HEK293 (cell line): Measurements from ENCODE around the gene CCDC175.

Experiments
- CTCF ChIA-PET: fragments of 350-600 bp; formaldehyde crosslinking; extraction: SDS; loops from one replicate; lab custom pipeline; 2021; ENCODE audit warnings: antibody characterized with exemption; lab: Yijun Ruan, JAX
- POLR2A ChIA-PET: fragments of 300-600 bp; formaldehyde crosslinking; extraction: SDS; loops from one replicate; lab custom pipeline; 2020; ENCODE audit warnings: antibody characterized with exemption, inconsistent platforms; lab: Yijun Ruan, JAX
- H3K27ac ChIP-seq: fragments of 200-500 bp; sonication (Bioruptor generic); 2 replicates; pipeline ENCODE4 v1.5.1; 2014; ENCODE audit warnings: low read depth, low read length, control low read depth, inconsistent platforms; ENCODE audit errors: extremely low read depth
- H3K36me3 ChIP-seq, 2 experiments: fragments of 200-500 bp in 1 of 2; sonication (Bioruptor generic) in 1 of 2; 1 replicate in 1 of 2; 2 replicates in 1 of 2; pipeline ENCODE4 v1.5.1; 2014 to 2017; ENCODE audit warnings: inconsistent platforms in 2 of 2, low read length in 2 of 2; ENCODE audit not compliant: control insufficient read depth in 2 of 2, insufficient read depth in 1 of 2
- H3K4me1 ChIP-seq: fragments of 200-500 bp; sonication (Bioruptor generic); 2 replicates; pipeline ENCODE4 v1.5.1; 2014; ENCODE audit warnings: mild to moderate bottlenecking, low read length, inconsistent platforms; ENCODE audit not compliant: control insufficient read depth, insufficient read depth
- H3K4me3 ChIP-seq: 2 replicates; pipeline ENCODE4 v1.5.1; 2011; ENCODE audit warnings: low read depth, mild to moderate bottlenecking, control low read depth, low read length, moderate library complexity
- H3K9me3 ChIP-seq: fragments of 200-500 bp; sonication (Bioruptor generic); 2 replicates; pipeline ENCODE4 v1.5.1; 2014; ENCODE audit warnings: low read depth, low read length, inconsistent platforms; ENCODE audit not compliant: control insufficient read depth, insufficient read depth
- ATF2 ChIP-seq: fragments of 450-650 bp; formaldehyde crosslinking; IDR thresholded peaks from 2 replicates; pipeline ENCODE4 v1.5.1; 2016; ENCODE audit warnings: missing biosample characterization, missing genetic modification characterization, low read depth
- GLI4 ChIP-seq: fragments of 450-650 bp; formaldehyde crosslinking; IDR thresholded peaks from 2 replicates; pipeline ENCODE4 v1.5.1; 2016; ENCODE audit warnings: missing biosample characterization, missing genetic modification characterization
- MEIS1 ChIP-seq: sonication (generic); formaldehyde crosslinking; IDR thresholded peaks from 2 replicates; pipeline ENCODE4 v1.8.1; 2022; ENCODE audit warnings: missing genetic modification reagents, mild to moderate bottlenecking, borderline replicate concordance
- YY1 ChIP-seq: fragments of 450-650 bp; formaldehyde crosslinking; IDR thresholded peaks from 2 replicates; pipeline ENCODE4 v1.5.1; 2018; ENCODE audit warnings: missing biosample characterization, missing genetic modification characterization
- ZBTB10 ChIP-seq: fragments of 450-650 bp; formaldehyde crosslinking; IDR thresholded peaks from 2 replicates; pipeline ENCODE4 v1.5.1; 2016; ENCODE audit warnings: missing biosample characterization, missing genetic modification characterization
- ZBTB17 ChIP-seq: fragments of 450-650 bp; formaldehyde crosslinking; IDR thresholded peaks from 2 replicates; pipeline ENCODE4 v1.5.1; 2016; ENCODE audit warnings: missing biosample characterization, missing genetic modification characterization
- ZBTB6 ChIP-seq: fragments of 450-650 bp; formaldehyde crosslinking; IDR thresholded peaks from 2 replicates; pipeline ENCODE4 v1.5.1; 2017; ENCODE audit warnings: missing biosample characterization, missing genetic modification characterization
- ZNF10 ChIP-seq: fragments of 450-650 bp; formaldehyde crosslinking; IDR thresholded peaks from 2 replicates; pipeline ENCODE4 v1.5.1; 2017; ENCODE audit warnings: missing biosample characterization, missing genetic modification characterization
- ZNF121 ChIP-seq: fragments of 450-650 bp; formaldehyde crosslinking; IDR thresholded peaks from 2 replicates; pipeline ENCODE4 v1.5.1; 2016; ENCODE audit warnings: missing biosample characterization, missing genetic modification characterization
- ZNF174 ChIP-seq: fragments of 450-650 bp; formaldehyde crosslinking; IDR thresholded peaks from 2 replicates; pipeline ENCODE4 v1.5.0; 2017; ENCODE audit warnings: missing biosample characterization, mild to moderate bottlenecking, missing genetic modification characterization
- ZNF175 ChIP-seq: fragments of 450-650 bp; formaldehyde crosslinking; IDR thresholded peaks from 2 replicates; pipeline ENCODE4 v1.5.1; 2016; ENCODE audit warnings: missing biosample characterization, missing genetic modification characterization
- ZNF211 ChIP-seq: fragments of 450-650 bp; formaldehyde crosslinking; IDR thresholded peaks from 2 replicates; pipeline ENCODE4 v1.5.1; 2016; ENCODE audit warnings: low read depth, missing biosample characterization, missing genetic modification characterization
- ZNF335 ChIP-seq: fragments of 450-650 bp; formaldehyde crosslinking; conservative IDR thresholded peaks from 2 replicates; pipeline ENCODE4 v1.5.1; 2016; ENCODE audit warnings: missing biosample characterization, missing genetic modification characterization
- ZNF350 ChIP-seq: fragments of 450-650 bp; formaldehyde crosslinking; IDR thresholded peaks from 2 replicates; pipeline ENCODE4 v1.5.0; 2017; ENCODE audit warnings: missing biosample characterization, mild to moderate bottlenecking, missing genetic modification characterization
- ZNF354C ChIP-seq: fragments of 450-650 bp; formaldehyde crosslinking; IDR thresholded peaks from 2 replicates; pipeline ENCODE4 v1.5.1; 2016; ENCODE audit warnings: missing biosample characterization, missing genetic modification characterization, low read depth, borderline replicate concordance
- ZNF416 ChIP-seq: fragments of 450-650 bp; formaldehyde crosslinking; IDR thresholded peaks from 2 replicates; pipeline ENCODE4 v1.5.1; 2016; ENCODE audit warnings: missing biosample characterization, missing genetic modification characterization
- ZNF571 ChIP-seq: fragments of 450-650 bp; formaldehyde crosslinking; IDR thresholded peaks from 2 replicates; pipeline ENCODE4 v1.5.0; 2017; ENCODE audit warnings: missing biosample characterization, missing genetic modification characterization
- ZNF791 ChIP-seq: fragments of 450-650 bp; formaldehyde crosslinking; IDR thresholded peaks from 2 replicates; pipeline ENCODE4 v1.5.1; 2016; ENCODE audit warnings: missing biosample characterization, missing genetic modification characterization
- ZNF792 ChIP-seq: fragments of 450-650 bp; formaldehyde crosslinking; IDR thresholded peaks from 2 replicates; pipeline ENCODE4 v1.5.1; 2016; ENCODE audit warnings: missing biosample characterization, missing genetic modification characterization
- ZNF830 ChIP-seq: fragments of 450-650 bp; IDR thresholded peaks from 2 replicates; pipeline ENCODE4 v1.5.0; 2018; ENCODE audit warnings: missing biosample characterization, missing genetic modification characterization, low read depth, mild to moderate bottlenecking, moderate library complexity
- ZNF843 ChIP-seq: fragments of 450-650 bp; formaldehyde crosslinking; IDR thresholded peaks from 2 replicates; pipeline ENCODE4 v1.5.1; 2016; ENCODE audit warnings: missing biosample characterization, missing genetic modification characterization
- TF ChIP-seq, protein P1 (sequence below): fragments of 450-650 bp; formaldehyde crosslinking; IDR thresholded peaks from 2 replicates; pipeline ENCODE4 v1.5.1; 2016; ENCODE audit warnings: missing biosample characterization, missing genetic modification characterization
- TF ChIP-seq, protein P2 (sequence below): fragments of 450-650 bp; formaldehyde crosslinking; IDR thresholded peaks from 2 replicates; pipeline ENCODE4 v1.5.1; 2016; ENCODE audit warnings: missing biosample characterization, missing genetic modification characterization

Gene CCDC175

GRCh38 chr14:59543873-59544272 is 32.7 kb downstream of the CCDC175 start (continued):
- TF ChIP-seq ZBTB10 (no peak), ZNF571 (tag by site-specific recombination) (no peak)

DNA sequence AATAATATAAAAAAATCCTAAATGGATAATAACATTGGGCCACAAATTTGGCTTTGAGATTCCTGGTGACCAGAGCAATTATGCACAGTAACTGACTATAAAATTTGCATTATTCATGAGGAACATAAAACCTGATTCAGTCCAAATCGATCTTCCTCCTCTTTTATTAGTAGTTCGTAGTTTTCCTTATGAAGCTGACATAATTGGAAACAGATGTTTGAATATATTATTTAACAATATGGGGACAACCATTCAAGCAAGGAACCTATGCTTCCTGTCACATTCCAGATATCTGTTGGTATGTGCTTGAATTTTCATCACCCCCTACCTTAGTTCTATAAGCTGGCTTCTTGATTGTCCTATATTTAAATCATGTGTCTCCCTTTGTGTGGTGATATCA is 34.9 kb downstream of the CCDC175 start:
- Histone ChIP-seq H3K27ac (no peak overlapping the region), H3K36me3 (no peaks in the 10 kb centered on the region; a peak in 1 of 3 replicates), H3K4me1 (peaks cover 25% of the 10 kb centered on the region), H3K4me3 (no peak overlapping the region), H3K9me3 (no peaks in the 10 kb centered on the region)
- ChIA-PET POLR2A (no interaction called here), CTCF (interaction anchor here (1.0 kb wide), 1 partner anchor 30 kb away, joined by 3 read pairs; no protein-coding TSS in a partner anchor)
- TF ChIP-seq, protein P1, sequence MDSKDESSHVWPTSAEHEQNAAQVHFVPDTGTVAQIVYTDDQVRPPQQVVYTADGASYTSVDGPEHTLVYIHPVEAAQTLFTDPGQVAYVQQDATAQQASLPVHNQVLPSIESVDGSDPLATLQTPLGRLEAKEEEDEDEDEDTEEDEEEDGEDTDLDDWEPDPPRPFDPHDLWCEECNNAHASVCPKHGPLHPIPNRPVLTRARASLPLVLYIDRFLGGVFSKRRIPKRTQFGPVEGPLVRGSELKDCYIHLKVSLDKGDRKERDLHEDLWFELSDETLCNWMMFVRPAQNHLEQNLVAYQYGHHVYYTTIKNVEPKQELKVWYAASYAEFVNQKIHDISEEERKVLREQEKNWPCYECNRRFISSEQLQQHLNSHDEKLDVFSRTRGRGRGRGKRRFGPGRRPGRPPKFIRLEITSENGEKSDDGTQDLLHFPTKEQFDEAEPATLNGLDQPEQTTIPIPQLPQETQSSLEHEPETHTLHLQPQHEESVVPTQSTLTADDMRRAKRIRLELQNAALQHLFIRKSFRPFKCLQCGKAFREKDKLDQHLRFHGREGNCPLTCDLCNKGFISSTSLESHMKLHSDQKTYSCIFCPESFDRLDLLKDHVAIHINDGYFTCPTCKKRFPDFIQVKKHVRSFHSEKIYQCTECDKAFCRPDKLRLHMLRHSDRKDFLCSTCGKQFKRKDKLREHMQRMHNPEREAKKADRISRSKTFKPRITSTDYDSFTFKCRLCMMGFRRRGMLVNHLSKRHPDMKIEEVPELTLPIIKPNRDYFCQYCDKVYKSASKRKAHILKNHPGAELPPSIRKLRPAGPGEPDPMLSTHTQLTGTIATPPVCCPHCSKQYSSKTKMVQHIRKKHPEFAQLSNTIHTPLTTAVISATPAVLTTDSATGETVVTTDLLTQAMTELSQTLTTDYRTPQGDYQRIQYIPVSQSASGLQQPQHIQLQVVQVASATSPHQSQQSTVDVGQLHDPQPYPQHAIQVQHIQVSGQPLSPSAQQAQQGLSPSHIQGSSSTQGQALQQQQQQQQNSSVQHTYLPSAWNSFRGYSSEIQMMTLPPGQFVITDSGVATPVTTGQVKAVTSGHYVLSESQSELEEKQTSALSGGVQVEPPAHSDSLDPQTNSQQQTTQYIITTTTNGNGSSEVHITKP (tag by site-specific recombination): peak; percentile 37; the same call in 1 of the 2 replicates
- no peak for TF ChIP-seq ZNF175 (tag by site-specific recombination)
- no peak for TF ChIP-seq GLI4 (tag by site-specific recombination)
- no peak for TF ChIP-seq YY1 (tag by site-specific recombination)

GRCh38 chr14:59540852-59541251 is 35.8 kb downstream of the CCDC175 start:
- Histone ChIP-seq H3K4me1 (peaks cover 25% of the 10 kb centered on the region), H3K4me3 (no peak overlapping the region), H3K36me3 (no peaks in the 10 kb centered on the region; a peak in 1 of 3 replicates), H3K27ac (no peak overlapping the region), H3K9me3 (no peaks in the 10 kb centered on the region)
- CTCF ChIA-PET: interaction anchor here (1.1 kb wide), 1 partner anchor 36 kb away, joined by 3 read pairs; the partner anchor contains the start of gene CCDC175
- POLR2A ChIA-PET: no interaction called here
- no peak for TF ChIP-seq MEIS1 (CRISPR knock-in tag)
- TF ChIP-seq ZNF792 (tag by site-specific recombination): no peak
- no peak for TF ChIP-seq ZBTB17 (tag by site-specific recombination)
- no peak for TF ChIP-seq ZNF354C (tag by site-specific recombination)
- TF ChIP-seq ATF2: no peak
- TF ChIP-seq ZNF350 (tag by site-specific recombination): no peak
- TF ChIP-seq, protein P2, sequence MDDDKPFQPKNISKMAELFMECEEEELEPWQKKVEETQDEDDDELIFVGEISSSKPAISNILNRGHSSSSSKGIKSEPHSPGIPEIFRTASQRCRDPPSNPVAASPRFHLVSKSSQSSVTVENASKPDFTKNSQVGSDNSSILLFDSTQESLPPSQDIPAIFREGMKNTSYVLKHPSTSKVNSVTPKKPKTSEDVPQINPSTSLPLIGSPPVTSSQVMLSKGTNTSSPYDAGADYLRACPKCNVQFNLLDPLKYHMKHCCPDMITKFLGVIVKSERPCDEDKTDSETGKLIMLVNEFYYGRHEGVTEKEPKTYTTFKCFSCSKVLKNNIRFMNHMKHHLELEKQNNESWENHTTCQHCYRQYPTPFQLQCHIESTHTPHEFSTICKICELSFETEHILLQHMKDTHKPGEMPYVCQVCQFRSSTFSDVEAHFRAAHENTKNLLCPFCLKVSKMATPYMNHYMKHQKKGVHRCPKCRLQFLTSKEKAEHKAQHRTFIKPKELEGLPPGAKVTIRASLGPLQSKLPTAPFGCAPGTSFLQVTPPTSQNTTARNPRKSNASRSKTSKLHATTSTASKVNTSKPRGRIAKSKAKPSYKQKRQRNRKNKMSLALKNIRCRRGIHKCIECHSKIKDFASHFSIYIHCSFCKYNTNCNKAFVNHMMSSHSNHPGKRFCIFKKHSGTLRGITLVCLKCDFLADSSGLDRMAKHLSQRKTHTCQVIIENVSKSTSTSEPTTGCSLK (tag by site-specific recombination): no peak
- TF ChIP-seq ZNF121: no peak
- TF ChIP-seq ZNF830 (tag by site-specific recombination): no peak
- no peak for TF ChIP-seq ZNF791
- no peak for TF ChIP-seq ZBTB6
- TF ChIP-seq ZNF211 (tag by site-specific recombination): no peak
- no peak for TF ChIP-seq ZNF174 (tag by site-specific recombination)
- TF ChIP-seq ZNF416: no peak
- TF ChIP-seq GLI4 (tag by site-specific recombination): no peak
- no peak for TF ChIP-seq ZNF843 (tag by site-specific recombination)
- no peak for TF ChIP-seq ZNF10 (tag by site-specific recombination)
- no peak for TF ChIP-seq ZNF335 (tag by site-specific recombination)
